Non-pigmented ciliary epithelial cell (primary cell): Measurements from ENCODE around the gene SEMA3F.

Experiments used
- DNase-seq: peaks from one replicate; pipeline ENCODE4 v3.0.0-alpha.2; 2010; ENCODE audit warnings: low read depth

The SEMA3F gene

DNA sequence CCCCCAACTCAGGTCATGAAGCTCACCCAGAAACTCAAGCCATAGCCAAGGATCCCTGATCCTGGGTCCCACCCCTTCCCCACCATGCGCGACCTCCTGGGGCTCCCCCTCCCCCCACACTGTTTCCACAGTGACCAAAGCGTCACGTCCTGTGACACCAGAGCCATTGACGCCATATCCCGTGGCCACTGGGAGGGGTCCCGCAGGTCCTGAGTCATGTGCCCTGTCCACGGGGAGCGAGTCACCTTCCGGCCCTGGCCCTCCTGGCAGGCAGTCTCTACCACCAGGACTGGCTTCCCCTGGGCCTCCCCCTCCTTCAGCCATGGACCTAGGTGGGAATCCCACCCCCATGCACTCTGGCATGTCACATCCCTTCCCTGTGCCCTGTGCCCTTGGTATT, 15.6 kb downstream of the SEMA3F start:
- no peak for DNase-seq

DNA sequence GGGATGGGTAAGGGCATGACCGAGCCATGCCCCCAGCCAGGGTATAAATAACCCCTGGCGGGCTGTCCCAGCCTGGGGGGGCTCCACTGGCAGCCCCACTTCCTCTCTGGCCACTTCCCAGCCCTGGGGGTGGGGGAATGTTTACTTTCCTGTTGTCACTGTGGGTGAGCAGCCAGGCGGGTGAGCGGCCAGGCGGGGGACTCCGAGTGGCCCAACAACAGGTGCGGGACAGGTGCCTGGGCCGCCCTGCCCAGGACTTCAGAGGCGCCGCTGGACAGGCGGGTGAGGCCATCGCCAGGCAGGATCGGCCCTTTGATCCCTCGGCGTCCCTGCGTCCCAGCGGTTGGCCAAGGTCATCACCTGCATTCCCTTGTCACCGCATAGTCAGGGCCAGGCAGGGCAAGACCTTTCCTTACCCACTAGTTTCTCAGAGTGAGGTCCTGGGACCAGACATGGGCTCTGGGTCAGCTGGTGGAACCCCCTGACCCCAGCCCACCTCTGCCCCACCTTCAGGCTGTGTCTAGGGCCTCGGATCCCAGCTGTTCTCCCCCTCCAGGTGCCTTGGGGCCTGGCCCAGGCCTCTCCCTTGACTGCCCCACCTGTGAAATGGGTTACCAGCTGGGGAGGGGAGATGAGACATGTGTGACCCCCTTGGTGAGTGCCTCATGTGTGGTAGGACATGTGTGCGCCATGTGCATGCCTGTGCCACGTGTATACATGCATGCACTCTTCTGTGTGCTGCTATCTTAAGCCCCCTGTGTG, 16.6 kb downstream of the SEMA3F start:
- no peak for DNase-seq

DNA sequence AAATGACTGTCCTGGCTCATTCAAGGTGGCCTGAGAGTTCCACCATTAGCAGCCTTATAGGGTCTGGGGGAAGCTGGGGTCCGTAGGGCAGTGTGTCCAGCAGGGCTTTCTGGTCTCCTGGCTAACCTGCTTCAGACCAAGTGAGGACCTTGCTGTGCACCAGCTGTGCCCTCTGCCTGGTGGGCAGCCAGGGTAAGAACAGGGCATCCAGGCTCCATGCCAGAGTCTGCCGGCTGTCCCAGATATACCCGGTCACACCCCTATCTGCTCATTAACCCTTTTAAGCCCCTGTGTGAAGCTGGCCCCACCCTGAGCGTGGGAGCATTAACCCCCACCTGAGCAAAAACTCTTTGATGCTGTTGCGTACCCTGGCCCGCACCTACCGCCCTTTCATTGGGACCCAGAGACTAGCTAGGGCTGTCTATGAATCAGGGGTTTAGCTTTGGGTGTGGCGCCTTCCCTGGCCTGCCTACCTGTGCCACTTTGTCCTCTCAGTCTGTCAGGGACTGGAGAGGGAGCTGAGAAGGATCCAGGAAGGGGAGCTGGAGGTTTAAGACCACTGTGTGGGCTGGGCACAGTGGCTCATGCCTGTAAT, 17.6 kb downstream of the SEMA3F start:
- DNase-seq: no peak

DNA sequence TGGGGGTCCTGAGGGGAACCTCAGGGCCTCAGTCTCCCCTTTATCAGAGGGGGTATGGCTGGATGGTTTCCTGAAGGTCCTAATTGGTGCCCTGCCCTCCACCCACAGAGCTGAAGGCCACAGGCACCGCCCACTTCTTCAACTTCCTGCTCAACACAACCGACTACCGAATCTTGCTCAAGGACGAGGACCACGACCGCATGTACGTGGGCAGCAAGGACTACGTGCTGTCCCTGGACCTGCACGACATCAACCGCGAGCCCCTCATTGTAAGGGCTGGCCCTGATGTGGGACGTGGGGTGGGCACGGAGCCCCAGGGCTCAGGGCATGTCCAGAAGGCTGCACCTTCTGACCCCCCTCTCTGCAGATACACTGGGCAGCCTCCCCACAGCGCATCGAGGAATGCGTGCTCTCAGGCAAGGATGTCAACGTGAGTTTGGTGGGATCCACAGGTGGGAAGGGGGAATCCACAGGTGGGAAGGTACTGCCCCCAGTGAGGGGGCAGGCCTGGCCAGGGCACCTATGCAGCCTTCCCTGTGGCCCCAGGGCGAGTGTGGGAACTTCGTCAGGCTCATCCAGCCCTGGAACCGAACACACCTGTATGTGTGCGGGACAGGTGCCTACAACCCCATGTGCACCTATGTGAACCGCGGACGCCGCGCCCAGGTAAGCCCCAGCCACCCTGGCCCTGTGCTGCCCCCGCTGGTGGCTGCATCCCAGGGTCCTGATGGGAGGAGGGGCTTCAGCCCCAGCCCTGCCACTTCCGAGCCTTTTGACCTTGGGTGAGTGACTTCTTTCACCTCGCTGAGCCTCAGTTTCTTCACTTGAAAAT, 18.8 kb downstream of the SEMA3F start:
- no peak for DNase-seq

DNA sequence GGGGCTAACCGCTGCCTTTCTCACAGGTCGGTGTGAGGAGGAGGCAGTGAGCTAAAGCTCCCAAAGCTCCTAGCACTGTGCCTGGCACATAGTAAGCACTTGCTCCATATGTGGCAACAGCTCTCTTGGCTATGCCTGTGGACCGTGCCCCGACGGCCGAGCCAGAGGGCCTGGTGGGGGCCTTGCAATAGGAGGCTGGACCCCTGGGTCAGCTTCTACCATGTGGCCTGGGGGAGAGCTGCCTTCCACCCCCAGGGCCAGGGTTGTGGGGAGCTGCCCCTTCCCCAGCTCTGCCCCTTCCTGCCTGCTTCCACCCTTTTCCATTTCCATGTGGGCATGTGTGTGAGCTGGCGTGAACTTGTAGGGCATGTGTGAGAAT, 19.4 kb downstream of the SEMA3F start:
- DNase-seq: no peak

DNA sequence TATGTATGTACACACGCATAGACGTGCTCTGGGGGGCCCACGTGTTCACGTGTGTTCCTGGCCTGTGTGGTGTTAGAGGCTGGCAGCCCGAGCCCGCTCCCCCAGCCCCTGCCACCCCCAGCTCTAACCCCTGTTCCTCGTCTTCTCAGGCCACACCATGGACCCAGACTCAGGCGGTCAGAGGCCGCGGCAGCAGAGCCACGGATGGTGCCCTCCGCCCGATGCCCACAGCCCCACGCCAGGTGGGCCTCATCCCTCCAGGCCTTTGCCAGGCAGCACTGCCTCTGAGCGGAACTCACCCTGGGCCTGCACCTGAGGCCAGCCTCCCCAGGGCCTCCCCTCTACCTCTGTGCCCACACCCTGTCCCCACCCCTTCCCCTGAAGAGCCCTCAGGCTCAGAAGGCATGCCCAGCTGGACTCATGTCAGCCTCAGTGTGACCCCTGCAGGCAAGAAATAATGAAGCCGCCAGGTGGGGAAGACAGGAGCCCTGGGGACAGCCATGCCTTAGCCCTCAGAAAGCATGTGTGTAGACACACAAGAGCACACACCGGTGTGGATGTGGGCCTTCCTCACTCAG, 19.9 kb downstream of the SEMA3F start:
- DNase-seq: no peak

DNA sequence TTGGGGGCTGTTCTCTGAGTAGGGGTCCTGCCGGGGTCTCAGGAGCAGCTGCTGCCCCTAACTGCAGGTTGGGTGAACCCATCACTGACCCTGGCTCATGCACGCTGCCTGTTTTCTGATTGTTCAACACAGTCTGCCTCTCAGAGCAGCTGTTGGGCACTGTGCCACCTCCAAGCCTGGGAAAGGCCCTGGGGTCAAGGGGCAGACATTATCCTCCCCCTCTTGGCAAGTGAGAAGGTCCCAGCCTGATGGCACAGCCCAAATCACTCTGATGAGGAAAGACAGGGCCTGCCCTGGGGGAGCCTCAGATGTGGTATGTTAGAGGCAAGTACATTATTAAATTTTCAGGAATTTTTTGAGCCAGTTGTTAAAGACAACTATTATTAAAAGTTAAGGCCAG, 22.2 kb downstream of the SEMA3F start:
- no peak for DNase-seq

DNA sequence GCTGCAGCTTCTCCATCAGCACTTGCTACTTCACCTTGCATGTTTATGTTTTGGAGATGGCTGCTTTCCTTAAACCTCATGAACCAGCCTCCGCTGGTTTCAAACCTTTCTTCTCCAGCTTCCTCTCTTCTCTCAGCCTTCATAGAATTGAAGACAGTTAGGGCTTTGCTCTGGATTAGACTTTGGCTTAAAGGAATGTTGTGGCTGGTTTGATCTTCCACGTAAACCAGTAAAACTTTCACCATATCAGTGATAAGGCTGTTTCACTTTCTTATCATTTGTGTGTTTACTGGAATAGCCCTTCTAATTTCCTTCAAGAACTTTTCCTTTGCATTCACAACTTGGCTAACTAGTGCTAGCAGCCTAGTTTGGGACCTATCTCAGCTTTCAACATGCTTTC, 24.6 kb downstream of the SEMA3F start:
- no peak for DNase-seq

DNA sequence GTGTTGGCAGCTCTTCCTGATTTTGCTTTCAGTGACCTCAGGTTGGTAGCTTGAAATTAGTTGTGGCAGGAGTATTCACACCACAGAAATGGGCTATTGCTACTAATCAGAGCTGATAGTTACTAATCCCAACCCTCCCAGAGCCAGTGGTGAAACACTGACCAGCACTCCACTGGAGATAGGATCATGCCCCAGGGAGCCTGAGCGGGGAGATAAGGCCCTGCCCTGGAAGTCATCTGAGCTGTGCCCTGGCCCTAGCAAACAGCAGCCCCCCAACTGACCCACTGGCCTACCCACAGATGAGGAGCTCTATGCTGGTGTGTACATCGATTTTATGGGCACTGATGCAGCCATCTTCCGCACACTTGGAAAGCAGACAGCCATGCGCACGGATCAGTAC, 26.9 kb downstream of the SEMA3F start:
- no peak for DNase-seq

DNA sequence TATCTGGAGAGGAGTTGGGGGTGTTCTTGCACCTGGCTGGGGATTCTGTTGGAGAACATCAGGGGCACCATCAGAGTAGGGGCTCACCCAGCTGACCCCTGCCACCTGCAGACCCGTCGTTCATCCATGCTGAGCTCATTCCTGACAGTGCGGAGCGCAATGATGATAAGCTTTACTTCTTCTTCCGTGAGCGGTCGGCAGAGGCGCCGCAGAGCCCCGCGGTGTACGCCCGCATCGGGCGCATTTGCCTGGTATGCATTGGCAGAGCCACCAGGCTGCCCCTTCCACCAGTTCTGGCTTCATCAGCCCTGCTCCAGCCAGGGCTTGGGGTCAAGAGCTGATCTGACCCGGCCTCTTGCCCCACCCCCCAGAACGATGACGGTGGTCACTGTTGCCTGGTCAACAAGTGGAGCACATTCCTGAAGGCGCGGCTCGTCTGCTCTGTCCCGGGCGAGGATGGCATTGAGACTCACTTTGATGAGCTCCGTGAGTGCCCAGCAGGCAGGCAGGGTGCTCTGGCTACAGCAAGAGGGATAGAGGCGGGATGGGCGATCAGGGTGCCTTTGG, 27.5 kb downstream of the SEMA3F start:
- DNase-seq: no peak

DNA sequence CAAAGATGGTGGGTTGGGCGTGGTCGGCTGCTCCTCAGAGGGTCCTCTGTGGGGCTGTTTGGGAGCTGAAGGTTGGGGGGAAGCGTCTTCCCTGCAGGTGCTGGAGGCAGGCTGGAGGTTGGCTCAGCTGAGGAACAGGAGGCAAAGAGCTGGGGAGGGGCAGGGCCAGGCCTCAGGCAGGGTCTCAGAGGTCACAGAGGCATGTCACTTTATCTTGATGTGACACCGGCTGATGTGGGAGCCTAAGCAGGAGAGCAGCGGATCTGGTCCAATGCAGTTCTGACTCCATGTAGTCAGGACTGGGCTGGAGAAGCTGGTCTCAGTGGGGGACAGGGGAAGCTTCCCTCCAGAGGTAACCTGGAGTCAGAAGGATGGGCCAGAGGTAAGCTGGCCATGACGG, 28.6 kb downstream of the SEMA3F start:
- no peak for DNase-seq

DNA sequence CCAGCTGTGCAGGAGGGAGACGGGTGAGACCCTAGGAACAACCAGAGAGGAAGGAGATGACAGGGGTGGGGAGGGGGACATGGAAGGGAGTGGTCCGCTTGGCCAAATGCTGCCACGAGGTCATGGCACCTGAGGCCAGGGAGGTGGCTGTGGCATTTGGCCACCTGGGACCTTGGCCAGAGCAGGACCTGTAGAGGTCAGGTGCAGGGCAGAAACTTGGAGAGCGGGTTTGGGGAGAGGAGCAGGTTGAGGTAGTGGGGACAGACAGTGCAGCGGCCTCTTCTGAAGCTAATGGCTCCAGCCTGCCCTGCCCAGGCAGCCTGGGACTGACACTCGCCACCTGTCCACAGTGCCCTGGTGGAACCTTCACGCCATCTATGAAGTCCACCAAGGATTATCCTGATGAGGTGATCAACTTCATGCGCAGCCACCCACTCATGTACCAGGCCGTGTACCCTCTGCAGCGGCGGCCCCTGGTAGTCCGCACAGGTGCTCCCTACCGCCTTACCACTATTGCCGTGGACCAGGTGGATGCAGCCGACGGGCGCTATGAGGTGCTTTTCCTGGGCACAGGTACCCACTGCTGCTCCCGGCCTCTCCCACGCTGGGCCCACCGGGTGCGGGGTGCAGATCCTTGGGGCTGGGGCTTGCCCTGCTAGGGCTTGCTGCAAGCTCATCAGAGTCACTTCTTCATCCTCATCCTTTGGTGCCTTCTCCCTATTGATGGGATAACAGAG, 29.3 kb downstream of the SEMA3F start:
- DNase-seq: no peak

DNA sequence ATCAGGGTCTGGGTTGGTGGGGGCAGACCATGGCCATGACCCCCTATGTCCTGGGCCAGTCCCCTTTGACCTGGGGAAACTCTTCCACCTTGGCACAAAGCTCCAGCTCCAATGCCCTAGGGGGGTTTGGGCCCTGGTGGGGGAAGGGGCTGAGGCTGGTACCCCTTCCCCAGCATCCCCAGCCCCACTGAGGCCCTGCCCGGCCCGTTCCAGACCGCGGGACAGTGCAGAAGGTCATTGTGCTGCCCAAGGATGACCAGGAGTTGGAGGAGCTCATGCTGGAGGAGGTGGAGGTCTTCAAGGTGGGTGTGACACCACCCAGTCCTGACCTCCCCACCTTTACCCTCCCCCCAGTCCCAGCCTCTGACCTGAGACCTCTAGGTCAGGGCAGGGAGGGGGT, 30.1 kb downstream of the SEMA3F start:
- DNase-seq: no peak

DNA sequence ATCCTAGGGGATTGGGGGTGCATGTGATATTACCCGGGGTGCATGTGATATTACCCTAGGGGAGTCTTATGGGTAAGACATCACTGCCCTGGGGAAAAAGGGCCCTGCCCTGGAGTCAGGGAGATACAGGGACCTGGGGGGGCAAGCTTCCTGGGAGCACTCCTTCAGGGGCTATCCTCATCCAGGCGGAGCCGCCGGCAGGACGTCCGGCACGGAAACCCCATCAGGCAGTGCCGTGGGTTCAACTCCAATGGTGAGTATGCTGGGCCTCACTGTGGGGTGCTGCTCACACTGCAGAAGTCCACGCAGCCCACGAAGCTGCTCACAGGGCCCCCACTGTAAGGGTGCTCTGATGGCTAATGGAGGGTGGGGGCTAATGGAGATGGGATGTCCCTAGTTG, 31.0 kb downstream of the SEMA3F start:
- DNase-seq: no peak

DNA sequence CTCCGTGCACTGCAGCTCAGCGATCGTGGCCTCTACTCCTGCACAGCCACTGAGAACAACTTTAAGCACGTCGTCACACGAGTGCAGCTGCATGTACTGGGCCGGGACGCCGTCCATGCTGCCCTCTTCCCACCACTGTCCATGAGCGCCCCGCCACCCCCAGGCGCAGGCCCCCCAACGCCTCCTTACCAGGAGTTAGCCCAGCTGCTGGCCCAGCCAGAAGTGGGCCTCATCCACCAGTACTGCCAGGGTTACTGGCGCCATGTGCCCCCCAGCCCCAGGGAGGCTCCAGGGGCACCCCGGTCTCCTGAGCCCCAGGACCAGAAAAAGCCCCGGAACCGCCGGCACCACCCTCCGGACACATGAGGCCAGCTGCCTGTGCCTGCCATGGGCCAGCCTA, 32.6 kb downstream of the SEMA3F start:
- DNase-seq: no peak

DNA sequence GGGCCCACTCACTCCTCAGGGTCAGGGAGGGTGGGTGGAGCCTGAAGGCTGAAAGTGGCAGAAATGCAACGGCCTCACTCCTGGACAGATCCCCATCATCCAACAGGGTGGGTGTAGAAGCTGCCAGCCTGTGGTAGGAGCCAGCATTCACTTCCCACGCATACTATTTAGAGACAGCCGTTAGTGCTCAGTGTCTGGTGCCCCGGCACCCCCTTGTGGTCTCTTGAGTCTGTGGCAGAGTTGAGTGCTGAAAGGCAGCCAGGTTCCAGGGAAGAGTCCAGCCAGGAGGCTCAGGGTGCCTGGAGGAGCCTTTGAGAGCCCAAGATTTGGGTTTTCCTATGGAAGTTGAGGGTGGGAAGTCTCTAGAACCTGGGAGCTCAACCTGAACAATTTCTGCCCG, 34.1 kb downstream of the SEMA3F start:
- peak; percentile 46 for DNase-seq

DNA sequence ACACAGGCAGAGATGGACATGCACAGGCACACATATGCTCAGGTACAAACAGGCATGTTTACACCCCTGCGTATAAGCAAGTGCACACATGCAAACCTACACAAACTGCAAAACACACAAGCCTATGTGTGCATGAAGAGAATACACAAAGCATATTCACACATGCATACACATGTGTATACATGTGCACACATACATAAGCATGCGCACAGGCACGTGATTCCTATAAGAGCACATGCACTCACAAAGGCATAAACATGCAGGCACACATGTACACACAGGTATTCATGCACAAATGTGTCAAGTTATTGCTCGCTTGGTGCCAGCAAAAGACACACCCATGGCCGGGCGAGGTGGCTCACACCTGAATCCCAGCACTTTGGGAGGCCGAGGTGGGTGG, 34.9 kb downstream of the SEMA3F start:
- DNase-seq: no peak

DNA sequence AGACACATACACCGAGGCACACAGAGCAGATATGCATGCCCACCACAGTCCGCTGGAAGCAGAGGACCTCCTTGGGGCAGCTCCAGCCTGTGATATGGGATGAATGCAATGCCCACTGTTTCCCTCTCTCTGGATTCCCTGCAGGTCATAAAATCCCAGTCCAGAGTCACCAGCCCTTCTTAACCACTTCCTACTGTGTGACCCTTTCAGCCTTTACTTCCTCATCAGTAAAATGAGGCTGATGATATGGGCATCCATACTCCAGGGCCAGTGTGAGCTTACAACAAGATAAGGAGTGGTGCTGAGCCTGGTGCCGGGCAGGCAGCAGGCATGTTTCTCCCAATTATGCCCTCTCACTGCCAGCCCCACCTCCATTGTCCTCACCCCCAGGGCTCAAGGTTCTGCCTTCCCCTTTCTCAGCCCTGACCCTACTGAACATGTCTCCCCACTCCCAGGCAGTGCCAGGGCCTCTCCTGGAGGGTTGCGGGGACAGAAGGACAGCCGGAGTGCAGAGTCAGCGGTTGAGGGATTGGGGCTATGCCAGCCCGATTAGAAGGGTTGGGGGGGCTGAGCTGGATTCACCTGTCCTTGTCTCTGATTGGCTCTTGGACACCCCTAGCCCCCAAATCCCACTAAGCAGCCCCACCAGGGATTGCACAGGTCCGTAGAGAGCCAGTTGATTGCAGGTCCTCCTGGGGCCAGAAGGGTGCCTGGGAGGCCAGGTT, 36.0 kb downstream of the SEMA3F start, which contains the start of gene GNAT1:
GNAT1 (plus strand) TSS at position 675 of the 725 bp plus-strand sequence. CDS start 116 bp downstream, outside the sequence.
- no peak for DNase-seq

DNA sequence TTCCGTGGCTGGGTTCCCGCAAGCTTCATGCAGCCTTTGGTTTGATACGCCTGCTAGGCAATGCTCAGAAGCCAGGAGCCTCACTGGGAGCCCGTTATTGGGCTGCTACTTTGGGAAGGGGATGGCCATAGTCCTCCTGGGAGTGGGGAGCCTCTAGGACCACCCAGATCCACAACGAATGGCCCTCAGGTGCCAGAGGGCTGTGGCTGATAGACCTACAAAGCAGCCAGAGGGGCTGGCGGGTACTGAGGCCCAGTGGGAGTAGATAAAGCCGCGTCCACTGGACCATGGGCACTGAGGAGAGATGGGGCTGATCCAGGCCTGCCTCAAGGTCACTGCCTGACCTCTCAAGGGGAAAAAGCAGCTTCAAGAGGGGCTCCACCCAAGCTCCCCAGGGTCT, 37.0 kb downstream of the SEMA3F start:
- no peak for DNase-seq

DNA sequence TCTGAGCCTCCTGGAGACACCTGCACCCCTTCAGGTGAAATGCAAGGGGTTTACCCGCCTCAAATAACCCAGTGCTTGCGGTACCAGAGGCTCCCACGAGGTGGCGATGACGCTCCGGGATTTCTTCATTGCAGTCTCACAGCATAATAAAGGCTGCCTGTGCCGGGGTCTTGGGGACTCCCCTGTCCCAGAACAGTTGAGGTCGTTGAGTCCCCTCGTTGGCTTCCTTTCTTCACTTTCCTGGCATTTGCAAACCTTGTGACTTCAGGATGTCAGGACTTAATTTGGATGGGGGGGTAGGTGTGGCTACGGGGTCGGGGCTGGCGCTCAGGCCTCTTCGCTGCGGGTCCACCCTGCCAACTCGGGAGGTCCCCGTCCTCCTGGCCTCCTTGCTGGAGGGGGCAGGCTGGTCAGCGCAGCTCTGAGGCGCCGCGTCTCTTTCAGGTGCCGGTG, 37.6 kb downstream of the SEMA3F start:
- no peak for DNase-seq

DNA sequence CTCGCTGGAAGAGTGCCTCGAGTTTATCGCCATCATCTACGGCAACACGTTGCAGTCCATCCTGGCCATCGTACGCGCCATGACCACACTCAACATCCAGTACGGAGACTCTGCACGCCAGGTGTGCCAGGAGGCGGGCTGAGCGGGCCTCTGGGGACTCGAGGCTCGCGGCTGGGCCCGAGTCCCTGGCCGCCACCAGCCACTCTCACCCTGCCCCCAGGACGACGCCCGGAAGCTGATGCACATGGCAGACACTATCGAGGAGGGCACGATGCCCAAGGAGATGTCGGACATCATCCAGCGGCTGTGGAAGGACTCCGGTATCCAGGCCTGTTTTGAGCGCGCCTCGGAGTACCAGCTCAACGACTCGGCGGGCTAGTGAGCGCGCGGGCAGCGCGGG, 38.2 kb downstream of the SEMA3F start:
- no peak for DNase-seq
